Measurements from ENCODE around the gene TFF3.

The TFF3 gene

GRCh38 chr21:42315296-42315891, at the start of gene TFF3:
TFF3 (minus strand) TSS chr21:42315409; CDS start chr21:42315374, 35 bp downstream.
- DNase-seq = no peak

- DNase-seq = no peak
These were observed 49.2 kb upstream of the TFF3 start for GRCh38 chr21:42364304-42364865.

GRCh38 chr21:42363312-42363711, 48.1 kb upstream of the TFF3 start:
- DNase-seq = no peak

DNA sequence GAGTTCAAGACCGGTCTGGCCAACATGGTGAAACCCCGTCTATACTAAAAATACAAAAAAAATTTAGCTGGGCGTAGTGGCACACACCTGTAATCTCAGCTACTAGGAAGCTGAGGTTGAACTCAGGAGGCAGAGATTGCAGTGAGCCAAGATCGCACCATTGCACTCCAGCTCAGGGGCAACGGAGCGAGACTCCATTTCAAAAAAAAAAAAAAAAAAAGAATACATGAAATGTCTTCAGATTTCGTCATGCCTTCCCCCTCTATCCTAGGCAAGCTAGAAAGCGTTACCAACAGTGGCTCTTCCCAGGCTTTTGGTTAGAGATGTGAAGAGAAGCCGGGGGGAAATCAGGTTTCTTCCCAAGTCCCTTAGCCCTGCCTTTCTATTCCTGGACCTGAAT, 47.5 kb upstream of the TFF3 start:
- DNase-seq = no peak

DNA sequence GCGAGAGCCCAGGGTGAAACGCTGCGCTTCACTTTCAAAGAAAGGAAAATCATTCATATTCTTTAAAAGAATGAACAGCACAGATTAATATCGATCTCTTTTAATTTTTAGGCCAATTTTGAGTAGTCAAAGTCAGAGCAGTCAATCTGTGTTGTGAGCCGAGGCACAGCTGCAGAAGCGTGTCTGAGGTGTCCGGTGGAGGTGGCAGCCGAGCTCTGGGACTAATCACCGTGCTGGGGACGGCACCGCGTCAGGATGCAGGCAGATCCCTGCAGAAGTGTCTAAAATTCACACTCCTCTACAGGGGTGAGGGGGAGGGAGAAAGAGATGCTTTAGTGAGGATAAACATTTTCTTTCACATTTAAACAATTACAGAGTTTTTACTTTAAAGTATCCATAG, 47.0 kb upstream of the TFF3 start:
- DNase-seq = no peak

DNA sequence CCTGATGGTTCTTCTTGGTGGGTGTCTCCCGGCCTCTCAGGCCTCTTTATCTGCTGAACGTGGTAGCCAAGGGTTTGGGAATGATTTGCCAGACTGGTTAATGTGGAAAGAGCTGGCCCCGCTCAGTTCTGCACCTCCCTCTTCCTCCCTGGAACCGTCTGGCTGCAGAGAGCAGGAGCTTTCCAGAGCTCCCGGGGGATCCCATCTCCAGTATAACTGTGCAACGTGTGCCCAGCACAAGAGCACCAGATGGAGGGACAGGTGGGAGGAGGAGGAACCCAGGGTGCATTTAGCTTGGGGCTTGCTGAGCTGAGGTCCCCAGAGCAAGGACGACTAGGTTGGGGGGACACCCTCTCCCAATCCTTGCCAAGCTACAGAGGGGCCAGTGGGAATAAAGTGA, 46.1 kb upstream of the TFF3 start:
- no peak for DNase-seq

DNA sequence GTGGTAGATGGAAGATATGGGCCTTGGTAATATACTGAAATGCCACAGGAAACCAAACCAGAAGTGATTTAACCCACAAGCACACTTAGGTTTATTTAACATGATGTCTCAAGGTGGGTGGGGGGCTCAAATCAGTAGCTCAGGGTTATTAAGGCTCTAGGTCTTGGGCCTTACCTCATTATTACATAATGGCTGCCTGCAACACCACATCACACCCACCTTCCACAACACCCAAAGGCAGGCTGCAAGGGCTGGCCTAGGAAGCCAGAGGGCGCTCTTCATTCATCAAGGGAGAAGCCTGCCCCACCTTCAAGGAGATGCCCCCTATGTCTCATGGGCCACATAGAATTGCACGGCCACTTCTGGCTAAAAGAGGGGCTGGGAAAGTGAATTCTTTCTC, 45.1 kb upstream of the TFF3 start:
- no peak for DNase-seq

DNA sequence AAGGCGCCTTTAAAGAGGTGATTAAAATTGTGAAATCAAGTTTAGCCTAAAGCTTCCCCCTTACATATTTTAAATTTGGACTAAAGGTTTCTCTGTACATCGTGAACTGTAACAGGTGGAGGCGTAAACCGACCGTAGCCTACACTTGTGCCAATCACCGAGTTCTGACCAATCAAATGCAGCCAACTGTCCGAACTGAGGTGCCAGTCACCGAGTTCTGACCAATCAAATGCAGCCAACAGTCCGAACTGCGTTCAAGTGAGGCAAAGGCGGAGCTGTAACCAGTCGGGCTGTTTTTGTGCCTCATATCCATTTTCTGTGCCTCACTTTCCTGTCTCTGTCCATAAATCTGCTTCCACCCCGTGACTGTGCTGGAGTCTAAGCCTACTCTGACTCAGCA, 43.7 kb upstream of the TFF3 start:
- no peak for DNase-seq

DNA sequence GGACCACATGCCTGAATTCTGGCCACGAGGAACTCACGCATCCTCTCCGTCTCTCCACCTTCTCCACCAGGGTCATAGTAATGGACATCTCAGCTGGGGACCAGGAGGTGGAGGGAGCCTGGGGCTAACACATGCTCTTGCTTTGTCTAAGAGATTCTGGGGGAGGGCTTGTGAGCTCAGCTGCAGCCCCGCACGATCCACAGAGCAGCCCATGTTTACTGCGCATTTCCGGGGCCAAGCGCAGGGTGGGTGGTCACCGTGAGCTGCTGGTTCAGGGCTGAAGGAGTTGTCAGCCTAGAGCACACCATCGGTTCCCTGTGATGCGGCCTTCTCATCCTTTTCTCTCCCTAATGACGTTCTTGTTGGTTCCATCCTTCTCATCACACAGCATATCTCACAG, 43.1 kb upstream of the TFF3 start:
- no peak for DNase-seq

- DNase-seq = no peak
These were observed 42.1 kb upstream of the TFF3 start for GRCh38 chr21:42357307-42357706.

- DNase-seq = no peak
These were observed 41.4 kb upstream of the TFF3 start for GRCh38 chr21:42356650-42357049.

DNA sequence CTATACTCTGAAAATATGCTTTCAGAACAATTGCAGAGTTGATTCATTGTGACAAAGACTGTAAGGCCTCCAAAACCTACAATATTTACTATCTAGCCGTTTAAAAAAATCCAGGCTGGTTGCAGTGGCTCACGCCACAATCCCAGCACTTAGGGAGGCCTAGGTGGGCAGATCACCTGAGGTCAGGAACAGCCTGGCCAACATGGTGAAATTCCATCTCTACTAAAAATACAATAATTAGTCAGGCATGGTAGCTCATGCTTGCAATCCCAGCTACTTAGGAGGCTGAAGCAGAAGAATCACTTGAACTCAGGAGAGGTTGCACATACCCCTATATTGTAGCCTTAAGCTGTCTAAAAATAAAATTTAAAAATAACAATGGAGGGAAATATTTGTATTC, 40.8 kb upstream of the TFF3 start:
- no peak for DNase-seq

GRCh38 chr21:42353623-42354022, 38.4 kb upstream of the TFF3 start:
- DNase-seq = no peak

DNA sequence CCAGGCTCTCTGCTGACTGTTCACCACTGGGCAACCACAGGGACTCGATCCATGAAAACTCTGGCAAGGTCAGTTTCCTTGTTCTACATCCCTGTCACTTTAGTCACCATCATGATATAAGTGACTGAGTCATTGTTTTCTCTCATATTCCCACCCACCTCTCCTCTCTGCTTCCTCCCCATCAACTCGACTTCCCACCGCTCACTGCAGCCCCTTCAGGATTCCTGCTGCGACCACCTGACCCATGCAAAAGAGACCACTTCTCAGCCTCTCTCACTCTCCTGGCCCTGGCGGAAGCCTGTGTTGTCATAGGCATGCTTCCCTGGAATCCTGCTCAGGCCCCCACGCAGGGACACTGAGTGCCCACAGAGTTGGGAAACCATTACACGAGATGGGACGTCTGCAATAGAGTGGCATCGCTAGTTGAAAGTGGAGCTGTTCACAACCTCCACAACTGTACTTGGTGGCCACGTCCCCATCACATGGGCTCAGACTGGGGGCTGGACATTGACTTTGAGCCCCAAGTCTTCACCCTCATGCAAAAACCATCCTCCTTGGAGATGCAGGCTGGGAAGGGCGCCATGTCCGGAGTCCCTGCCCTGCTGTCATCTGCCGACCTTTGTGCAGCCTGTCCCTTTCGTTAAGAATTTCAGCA, 37.4 kb upstream of the TFF3 start:
- no peak for DNase-seq

DNA sequence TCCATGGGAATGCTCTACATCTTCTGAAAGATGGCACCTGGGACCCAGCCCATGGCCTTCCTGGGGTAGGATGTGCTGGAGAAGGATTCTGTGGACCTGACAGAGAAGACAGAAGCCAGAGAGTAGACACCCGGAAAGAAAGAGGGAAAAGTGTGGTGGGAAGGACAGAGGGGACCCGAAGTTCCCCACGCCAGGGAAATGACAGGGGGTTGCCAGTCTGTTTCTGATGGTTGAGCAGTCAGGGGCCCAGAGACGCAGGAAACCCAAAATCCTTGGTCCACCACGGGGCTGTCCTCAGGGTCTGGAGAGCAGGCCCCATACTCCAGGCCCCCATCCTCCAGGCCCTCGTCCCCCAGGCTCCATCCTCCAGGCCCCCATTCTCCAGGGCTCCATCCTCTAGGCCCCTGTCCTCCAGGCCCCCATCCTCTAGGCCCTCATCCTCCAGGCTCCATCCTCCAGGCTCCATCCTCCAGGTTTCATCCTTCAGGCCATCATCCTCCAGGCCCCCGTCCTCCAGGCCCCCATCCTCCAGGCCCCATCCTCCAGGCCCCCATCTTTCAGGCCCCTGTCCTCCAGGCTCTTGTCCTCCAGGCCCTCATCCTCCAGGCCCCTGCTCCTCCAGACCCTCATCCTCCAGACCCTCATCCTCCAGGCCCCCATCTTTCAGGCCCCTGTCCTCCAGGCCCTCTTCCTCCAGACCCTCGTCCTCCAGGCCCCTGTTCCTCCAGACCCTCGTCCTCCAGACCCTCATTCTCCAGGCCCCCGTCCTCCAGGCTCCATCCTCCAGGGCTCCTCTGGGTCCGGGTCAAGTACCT, 36.6 kb upstream of the TFF3 start:
- DNase-seq = no peak

- DNase-seq = no peak
These were observed 35.8 kb upstream of the TFF3 start, which contains the start of gene TFF2 for GRCh38 chr21:42350927-42351426. TFF2 (minus strand) TSS chr21:42350994; CDS start chr21:42350957, 37 bp downstream.

GRCh38 chr21:42350318-42350910, 35.2 kb upstream of the TFF3 start:
- DNase-seq = no peak

DNA sequence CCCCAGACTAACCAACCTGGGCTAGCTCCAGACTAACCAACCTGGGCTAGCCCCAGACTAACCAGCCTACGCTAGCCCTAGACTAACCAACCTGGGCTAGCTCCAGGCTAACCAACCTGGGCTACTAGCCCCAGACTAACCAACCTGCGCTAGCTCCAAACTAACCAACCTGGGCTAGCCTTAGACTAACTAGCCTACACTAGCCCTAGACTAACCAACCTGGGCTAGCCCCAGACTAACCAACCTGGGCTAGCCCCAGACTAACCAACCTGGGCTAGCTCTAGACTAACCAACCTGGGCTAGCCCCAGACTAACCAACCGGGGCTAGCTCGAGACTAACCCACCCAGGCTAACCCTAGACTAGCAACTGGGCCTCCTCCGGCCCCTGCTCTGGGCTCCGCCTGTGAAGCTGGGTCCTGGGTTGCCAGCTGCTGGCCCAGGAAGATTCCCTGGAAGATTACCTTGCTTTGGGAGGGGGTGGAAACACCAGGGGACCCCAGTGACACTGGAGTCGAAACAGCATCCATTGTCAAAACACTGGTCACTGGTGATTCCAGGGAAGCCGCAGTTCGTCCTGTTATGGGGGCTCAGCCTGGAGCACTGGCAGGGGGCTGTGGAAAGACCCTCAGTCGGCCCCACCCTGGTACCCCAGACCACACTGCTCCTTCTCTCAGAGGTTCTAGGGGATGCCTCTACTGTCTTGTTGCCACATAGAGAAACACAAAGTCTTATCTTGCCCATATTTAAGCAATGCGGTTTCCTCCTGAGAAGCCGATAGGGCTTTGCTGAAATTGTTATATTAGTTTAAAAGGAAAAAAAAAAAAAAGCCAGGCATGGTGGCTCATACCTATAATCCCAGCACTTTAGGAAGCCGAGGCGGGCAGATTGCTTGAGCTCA, 34.5 kb upstream of the TFF3 start:
- no peak for DNase-seq

GRCh38 chr21:42348762-42349161, 33.6 kb upstream of the TFF3 start:
- DNase-seq = no peak

- no peak for DNase-seq
These were observed 32.6 kb upstream of the TFF3 start for GRCh38 chr21:42347601-42348327.

DNA sequence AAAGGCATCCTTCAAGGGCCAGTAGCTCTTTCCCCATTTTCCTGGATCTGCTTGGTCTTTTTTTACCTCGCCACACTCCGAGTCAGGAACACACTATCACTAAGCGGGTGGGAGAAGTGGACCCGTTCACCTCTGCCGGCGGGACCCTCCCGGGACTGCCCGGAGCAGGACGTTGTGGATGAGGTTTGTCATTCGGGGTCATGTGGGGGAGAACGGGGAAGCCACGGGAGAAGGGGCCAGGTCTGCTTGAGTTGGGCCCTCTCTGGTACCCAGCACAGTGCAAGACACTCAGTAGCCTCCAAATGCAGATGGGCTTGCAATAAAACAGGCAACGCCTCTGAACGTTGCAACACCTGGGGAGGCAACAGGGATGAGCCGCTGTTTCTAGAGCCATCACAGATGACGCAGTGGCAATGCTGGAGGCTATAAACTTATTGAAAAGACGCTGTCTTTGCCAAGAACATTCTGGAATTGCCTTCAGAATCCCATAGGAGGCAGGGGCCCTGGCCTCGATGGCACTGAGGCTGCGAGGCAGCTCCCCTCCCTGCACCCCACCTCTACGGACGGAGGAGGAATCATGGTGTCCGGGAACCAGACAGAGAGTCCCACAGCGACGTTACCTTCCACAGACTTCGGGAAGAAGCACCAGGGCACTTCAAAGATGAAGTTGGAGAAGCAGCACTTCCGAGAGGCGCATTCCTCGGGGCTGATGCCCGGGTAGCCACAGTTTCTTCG, 31.8 kb upstream of the TFF3 start:
- DNase-seq = no peak

Data from left hindlimb (tissue), 1 donor.